HG02759 (cell line): ENCODE results near the gene HSP90AB1.

Experiments
- ATAC-seq: cut with Tn5 transposase; IDR thresholded peaks from one replicate; pipeline ENCODE4 v1.9.1; 2021; ENCODE audit warnings: mild to moderate bottlenecking, moderate library complexity; ENCODE audit not compliant: unreplicated experiment

Gene HSP90AB1

DNA sequence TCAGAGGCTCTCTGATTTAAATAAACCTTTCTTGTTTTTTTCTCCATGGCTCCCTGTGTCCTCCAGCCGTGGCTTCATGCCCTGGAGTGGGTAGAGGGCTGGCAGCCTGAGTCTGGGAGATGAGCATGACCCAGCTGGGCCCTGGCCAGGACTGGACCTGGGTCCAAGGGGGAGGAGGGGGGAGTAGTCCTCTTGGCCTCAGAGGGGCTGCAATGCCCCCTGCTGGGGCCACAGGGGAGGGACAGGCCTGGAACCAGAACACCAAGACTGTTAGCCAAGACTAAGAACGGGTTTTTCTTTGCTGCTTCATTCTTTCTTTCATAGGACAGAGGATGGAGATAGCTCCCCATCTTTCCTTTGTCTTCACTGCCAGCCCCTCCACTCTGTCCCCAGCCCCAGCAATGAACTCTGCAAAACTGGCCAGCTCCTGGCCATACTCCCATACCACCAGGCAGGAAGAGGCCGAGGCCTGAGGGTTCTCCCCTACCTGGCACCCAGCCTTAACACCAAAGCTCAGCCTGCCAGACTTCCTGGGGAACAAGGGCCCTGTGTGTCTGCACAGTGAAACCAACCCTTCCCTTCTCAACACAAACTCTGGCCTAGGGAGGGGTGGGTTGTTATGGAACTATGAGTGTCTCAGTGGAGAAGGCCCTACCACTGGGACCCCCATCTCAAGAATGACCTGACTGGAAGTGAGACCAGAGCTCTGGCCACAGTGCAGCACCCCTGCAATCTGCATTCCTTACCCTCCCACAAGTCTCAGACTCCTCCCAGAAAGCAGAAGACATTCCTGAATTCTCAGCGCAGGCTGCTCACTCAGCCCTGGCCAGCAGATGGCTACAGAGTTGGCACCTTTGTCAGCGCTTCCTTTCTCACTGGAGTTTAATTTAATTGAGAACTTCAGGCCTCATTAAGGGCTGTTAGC, 12.5 kb upstream of the HSP90AB1 start:
- ATAC-seq, result no peak

- no peak for ATAC-seq
These were observed 11.6 kb upstream of the HSP90AB1 start for GRCh38 chr6:44235269-44235668.

DNA sequence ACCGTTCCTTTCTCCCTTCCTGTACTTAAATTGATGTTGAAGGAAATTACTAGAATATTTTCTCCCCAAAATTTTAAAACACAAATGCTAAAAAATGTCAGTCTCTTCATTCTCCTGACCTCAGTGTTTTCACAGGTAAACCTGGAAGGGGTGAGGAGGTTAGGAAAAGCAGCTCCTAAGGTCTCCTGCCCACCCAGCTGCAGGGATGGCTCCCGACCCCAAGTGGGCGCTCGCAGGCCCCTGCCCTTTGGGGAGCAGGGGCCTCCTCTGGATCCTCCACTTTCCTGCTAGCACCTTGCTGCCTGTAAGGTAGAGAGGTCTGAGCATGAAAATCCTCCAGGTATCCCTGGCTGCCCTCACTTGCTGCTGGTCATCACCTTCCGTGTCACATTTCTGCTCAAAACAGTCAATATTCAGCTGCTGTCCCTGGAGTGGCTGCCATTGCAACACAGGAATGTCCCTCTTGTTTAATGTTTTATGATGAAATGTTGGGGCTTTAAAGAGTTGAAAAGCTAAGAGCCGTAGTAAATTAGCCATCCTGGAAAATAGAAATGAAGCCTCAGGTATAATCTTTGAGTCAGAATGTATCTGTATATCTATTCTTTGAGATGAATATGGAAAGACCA, 10.9 kb upstream of the HSP90AB1 start:
- ATAC-seq, result no peak

GRCh38 chr6:44237021-44237812, 9.7 kb upstream of the HSP90AB1 start:
- peak; percentile 69 for ATAC-seq

DNA sequence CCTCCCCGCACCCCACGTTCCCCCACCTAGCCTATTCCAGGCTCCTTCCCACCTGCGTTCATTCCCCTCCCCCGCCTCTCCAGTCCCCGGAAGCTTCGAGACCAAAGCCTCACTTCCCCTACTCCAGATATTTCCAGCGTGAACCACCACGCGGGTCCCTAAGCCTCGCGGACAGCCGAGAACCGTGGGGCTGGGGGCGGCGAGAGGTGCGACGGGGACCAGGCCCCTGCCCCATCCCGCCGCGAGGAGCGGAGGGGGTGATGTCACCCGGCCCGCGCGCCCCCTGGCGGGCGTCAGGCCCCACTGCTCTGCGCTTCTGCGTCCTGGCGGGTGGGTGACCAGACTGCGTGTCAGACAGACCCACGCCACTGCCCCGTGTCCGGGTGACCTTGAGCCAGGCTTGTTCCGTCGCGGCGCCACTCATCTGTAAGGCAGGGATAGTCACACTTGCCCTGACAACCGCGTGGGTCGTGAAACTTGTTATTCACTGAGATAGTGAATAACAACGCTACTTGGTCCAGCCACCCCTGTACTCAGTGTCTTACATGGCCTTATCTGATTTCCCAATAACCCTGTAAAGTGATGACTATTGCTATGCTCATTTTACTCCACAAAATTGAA, 9.0 kb upstream of the HSP90AB1 start:
- ATAC-seq, result peak; percentile 89

DNA sequence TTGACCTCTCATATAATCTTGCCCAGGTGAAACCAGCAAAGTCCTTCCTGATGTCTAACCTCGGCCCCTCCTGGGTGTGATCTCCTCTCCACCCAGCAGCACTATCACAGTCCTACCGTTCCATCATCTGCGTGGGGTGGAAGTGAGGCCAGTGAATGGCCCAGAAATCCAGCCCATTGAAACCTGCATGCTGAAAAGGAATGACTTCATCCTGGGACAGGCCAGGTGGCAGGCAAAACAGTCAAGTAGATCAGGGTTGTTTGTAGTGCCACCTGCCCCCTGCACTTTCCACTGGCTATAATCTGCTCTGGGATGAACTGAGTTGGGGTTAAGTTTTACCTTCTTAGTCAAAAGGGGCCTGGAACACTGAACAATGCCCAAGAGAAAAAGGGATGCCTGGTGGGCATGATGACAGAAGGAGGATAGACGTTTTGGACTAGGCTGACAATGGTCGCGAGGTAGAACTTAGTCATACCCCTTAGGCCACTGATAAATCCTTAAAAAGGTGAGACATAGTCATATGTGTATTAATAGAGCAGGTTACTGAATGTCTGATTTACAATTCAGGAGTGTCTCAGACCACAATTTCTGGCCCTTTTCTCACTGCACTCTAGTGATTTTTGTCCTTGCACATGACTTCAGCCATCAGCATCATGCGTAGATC, 8.1 kb upstream of the HSP90AB1 start:
- no peak for ATAC-seq

DNA sequence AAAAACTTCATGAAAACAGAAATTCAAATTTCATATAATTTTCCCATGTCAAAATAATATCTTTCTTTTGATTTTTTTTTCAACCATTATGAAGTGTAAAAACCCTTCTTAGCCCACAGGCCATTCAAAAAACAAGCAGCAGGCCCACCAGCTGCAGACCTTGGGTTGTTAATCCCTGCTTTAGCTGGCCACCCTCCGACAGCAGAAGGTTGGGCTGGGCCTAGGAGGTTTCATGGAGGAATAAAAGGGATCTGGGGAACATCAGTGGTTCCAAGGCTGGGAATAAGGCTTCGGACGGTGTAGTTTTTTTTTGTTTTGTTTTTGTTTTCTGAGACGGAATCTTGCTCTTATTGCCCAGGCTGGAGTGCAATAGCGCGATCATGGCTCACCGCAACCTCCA, 3.6 kb upstream of the HSP90AB1 start:
- ATAC-seq, result no peak

DNA sequence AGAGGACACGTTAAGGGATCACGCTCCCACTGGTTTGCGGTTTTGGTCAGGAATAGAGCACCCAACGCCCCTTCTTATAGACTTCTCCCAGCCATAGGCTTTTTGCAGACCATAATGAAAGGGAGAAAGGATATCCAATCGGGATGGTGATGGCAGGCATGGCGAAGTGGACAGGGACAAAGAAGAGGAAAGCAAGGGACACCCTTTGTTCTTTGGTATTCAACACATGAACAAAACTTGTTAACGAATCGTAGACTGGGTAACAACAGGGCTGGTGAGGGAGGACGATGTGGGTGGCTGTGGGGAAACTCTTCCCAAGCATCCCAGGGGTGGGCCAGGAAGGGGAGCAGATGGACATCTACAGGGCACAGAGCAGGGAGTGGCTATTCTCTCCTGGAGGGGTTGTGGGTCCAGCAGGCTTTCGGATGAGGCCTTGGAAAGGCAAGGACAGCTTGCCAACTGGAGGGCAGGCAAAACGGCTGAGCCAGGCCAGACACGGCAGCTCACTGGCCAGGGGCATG, 1.4 kb upstream of the HSP90AB1 start:
- no peak for ATAC-seq

DNA sequence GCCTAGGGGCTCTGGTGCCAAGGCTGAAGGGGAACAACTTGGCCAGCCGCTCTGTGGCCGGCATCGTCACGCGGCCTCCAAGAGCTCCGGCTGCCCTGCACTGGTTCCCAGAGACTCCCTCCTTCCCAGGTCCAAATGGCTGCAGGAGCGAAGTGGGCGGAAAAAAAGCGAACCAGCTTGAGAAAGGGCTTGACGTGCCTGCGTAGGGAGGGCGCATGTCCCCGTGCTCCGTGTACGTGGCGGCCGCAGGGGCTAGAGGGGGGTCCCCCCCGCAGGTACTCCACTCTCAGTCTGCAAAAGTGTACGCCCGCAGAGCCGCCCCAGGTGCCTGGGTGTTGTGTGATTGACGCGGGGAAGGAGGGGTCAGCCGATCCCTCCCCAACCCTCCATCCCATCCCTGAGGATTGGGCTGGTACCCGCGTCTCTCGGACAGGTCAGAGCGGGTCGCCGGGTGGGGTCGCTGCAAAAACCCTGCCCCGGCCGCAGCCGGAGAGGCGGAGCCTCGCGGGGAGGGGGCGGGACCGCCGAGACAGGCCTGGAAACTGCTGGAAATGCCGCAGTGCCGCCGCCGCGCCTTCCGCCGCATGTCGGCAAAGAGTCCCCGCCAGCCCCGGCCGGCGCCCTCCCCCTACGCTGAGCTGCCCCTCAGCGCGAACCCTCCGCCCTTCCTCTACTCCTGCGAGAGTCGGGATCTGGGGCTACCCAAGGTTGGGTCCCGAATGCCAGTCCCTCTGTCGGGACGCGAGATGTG, 814 bp upstream of the HSP90AB1 start:
- peak; percentile 63 for ATAC-seq

GRCh38 chr6:44247338-44248302, 719 bp downstream of the HSP90AB1 start:
- peak; percentile 42 for ATAC-seq

DNA sequence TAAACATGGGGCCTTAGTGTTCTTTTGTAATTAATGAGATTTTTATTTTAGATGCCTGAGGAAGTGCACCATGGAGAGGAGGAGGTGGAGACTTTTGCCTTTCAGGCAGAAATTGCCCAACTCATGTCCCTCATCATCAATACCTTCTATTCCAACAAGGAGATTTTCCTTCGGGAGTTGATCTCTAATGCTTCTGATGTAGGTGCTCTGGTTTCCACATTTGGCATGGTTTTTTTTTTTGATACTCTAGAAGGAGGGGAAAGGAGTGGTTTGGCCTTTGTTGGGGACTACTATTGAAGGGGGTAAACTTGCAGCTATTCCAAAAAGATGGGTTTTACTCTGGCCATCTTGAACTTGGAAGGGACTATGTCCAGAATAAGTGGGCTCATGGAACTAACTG, 1.7 kb downstream of the HSP90AB1 start:
- no peak for ATAC-seq

DNA sequence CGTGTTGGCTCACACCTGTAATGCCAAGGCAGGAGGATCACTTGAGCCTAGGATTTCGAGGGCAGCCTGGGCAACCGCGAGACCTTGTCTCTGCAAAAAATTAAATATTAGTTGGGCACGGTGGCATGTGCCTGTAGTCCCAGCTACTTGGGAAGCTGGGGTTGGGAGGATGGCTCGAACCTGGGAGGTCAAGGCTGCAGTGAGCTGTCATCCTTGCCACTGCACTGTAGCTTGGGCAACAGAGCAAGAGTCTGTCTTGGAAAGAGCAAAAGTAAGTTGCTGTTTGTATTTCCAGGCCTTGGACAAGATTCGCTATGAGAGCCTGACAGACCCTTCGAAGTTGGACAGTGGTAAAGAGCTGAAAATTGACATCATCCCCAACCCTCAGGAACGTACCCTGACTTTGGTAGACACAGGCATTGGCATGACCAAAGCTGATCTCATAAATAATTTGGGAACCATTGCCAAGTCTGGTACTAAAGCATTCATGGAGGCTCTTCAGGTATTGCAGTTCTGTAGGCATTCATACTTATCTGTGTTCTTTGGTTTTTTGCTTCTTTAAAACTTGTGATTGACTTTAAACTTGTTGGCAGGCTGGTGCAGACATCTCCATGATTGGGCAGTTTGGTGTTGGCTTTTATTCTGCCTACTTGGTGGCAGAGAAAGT, 2.3 kb downstream of the HSP90AB1 start:
- ATAC-seq, result no peak

GRCh38 chr6:44250067-44250717, 3.3 kb downstream of the HSP90AB1 start:
- no peak for ATAC-seq

GRCh38 chr6:44250718-44251123, 3.8 kb downstream of the HSP90AB1 start:
- ATAC-seq, result no peak

DNA sequence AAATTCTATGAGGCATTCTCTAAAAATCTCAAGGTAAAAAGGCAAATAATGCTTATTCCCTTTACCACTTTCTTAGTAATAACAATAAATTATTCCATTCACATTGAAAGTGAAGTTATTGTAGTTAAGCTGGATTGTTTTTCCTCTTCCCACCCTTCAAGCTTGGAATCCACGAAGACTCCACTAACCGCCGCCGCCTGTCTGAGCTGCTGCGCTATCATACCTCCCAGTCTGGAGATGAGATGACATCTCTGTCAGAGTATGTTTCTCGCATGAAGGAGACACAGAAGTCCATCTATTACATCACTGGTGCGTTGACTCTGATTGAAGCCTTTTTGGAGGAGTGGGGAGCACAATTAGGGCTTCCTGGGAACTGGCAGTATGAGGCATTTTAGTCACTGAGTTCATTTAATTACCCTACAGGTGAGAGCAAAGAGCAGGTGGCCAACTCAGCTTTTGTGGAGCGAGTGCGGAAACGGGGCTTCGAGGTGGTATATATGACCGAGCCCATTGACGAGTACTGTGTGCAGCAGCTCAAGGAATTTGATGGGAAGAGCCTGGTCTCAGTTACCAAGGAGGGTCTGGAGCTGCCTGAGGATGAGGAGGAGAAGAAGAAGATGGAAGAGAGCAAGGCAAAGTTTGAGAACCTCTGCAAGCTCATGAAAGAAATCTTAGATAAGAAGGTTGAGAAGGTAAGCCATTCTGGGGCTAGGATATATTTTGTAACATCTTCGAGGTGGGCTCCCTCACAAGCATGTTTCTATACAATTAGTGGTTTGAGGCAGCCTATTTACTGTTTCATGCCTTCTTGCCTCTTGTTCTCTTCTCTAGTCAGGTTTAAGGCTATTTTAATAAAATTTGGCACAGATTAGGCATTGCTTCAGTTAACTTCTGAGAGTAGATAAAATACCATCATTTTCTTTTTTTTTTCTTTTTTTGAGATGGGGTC, 4.9 kb downstream of the HSP90AB1 start:
- ATAC-seq, result no peak
